Suprapubic skin (tissue), 4 donors: ENCODE data around the gene LPO. TPM values are rescaled to one million over a fixed set of nuclear protein-coding genes. Genes with fewer than 3 reads are reported as not detected.

Source experiments
- DNase-seq, 2 donors: peaks; one replicate each; pipeline ENCODE4 v3.0.0-alpha.2; 2019; ENCODE audit warnings: low spot score in 2 of 2
- H3K27ac ChIP-seq: fragments of 200-600 bp; sonication (generic); one replicate; pipeline ENCODE4 v1.5.1; 2019
- H3K27me3 ChIP-seq: fragments of 200-600 bp; sonication (generic); one replicate; pipeline ENCODE4 v1.5.1; 2019
- H3K36me3 ChIP-seq: fragments of 200-600 bp; sonication (generic); one replicate; pipeline ENCODE4 v1.5.1; 2019
- H3K4me1 ChIP-seq: fragments of 200-600 bp; sonication (generic); one replicate; pipeline ENCODE4 v1.5.1; 2019
- H3K4me3 ChIP-seq: fragments of 200-600 bp; sonication (generic); one replicate; pipeline ENCODE4 v1.5.1; 2019; ENCODE audit warnings: mild to moderate bottlenecking
- H3K9me3 ChIP-seq: fragments of 200-600 bp; sonication (generic); one replicate; pipeline ENCODE4 v1.5.1; 2019
- CTCF ChIP-seq, 2 donors: fragments of 200-600 bp in 1 of 2; fragments of 450-650 bp in 1 of 2; sonication (generic) in 1 of 2; IDR thresholded peaks; one replicate each; pipeline ENCODE4 v1.5.1; 2016 to 2019; ENCODE audit warnings: antibody characterized with exemption in 2 of 2, mild to moderate bottlenecking in 1 of 2, moderate library complexity in 1 of 2
- EP300 ChIP-seq: sonication (generic); formaldehyde crosslinking; IDR thresholded peaks from one replicate; pipeline ENCODE4 v1.6.1; 2017; ENCODE audit warnings: antibody characterized with exemption
- POLR2A ChIP-seq, 2 donors: fragments of 450-650 bp; IDR thresholded peaks; one replicate each; pipeline ENCODE4 v1.6.1; 2017; ENCODE audit warnings: antibody characterized with exemption in 2 of 2, mild to moderate bottlenecking in 2 of 2, moderate library complexity in 2 of 2
- POLR2AphosphoS5 ChIP-seq, 3 donors: sonication (generic); formaldehyde crosslinking; IDR thresholded peaks; one replicate each; pipeline ENCODE4 v1.6.1; 2017; ENCODE audit warnings: antibody characterized with exemption in 3 of 3
- WGBS: methylation state at CpG from one replicate; pipeline ENCODE4 v1.1.5; 2018; 5-methylcytosine and 5-hydroxymethylcytosine counted together
- total RNA-seq, 4 donors: library from RNA; depleted of rRNA; stranded (reverse); fragments of >200 nt; gene quantifications; one replicate each; pipeline ENCODE4 v1.1.0, GENCODE V29; 2016

Gene LPO
- total RNA-seq, 4 donors from 2014 or later, result 0.19 to 0.23 TPM; not detected in 2

- no peak for DNase-seq
- peaks cover 29% of the 10 kb centered on the region for H3K27me3 ChIP-seq
Measured at GRCh38 chr17:58195518-58196123, 42.8 kb upstream of the LPO start.

GRCh38 chr17:58196610-58197009 lies 41.8 kb upstream of the LPO start:
- TF ChIP-seq CTCF (IDR thresholded peaks at IDR 0.05) (no peak), EP300 (no peak), POLR2A (IDR thresholded peaks at IDR 0.05) (no peak), POLR2AphosphoS5 (IDR thresholded peaks at IDR 0.05) (no peak)
- H3K4me3 ChIP-seq, result no peak overlapping the region
- 81% methylated on average over 7 of the region's 7 CpGs for WGBS
- DNase-seq, result no peak
- peaks cover 24% of the 10 kb centered on the region for H3K27me3 ChIP-seq
- H3K9me3 ChIP-seq, result no peaks in the 10 kb centered on the region
- H3K4me1 ChIP-seq, result no peaks in the 10 kb centered on the region
- no peaks in the 10 kb centered on the region for H3K36me3 ChIP-seq
- no peak overlapping the region for H3K27ac ChIP-seq

More at GRCh38 chr17:58195518-58196123, 42.8 kb upstream of the LPO start:
- Histone ChIP-seq H3K4me1 (no peaks in the 10 kb centered on the region), H3K36me3 (no peaks in the 10 kb centered on the region), H3K27ac (no peak overlapping the region), H3K9me3 (no peaks in the 10 kb centered on the region), H3K4me3 (no peak overlapping the region)
- WGBS, result 69% methylated on average over 5 of the region's 5 CpGs
- no peak for TF ChIP-seq CTCF (IDR thresholded peaks at IDR 0.05)
- TF ChIP-seq POLR2A (IDR thresholded peaks at IDR 0.05), result no peak
- no peak for TF ChIP-seq EP300
- TF ChIP-seq POLR2AphosphoS5 (IDR thresholded peaks at IDR 0.05), result no peak

- Histone ChIP-seq H3K9me3 (no peaks in the 10 kb centered on the region), H3K27me3 (peaks cover 17% of the 10 kb centered on the region), H3K36me3 (no peaks in the 10 kb centered on the region), H3K27ac (no peak overlapping the region), H3K4me3 (no peak overlapping the region), H3K4me1 (no peaks in the 10 kb centered on the region)
- no peak for TF ChIP-seq EP300
- no peak for TF ChIP-seq POLR2AphosphoS5 (IDR thresholded peaks at IDR 0.05)
- peak in 1 of 2 donors; percentile 47 for TF ChIP-seq CTCF (IDR thresholded peaks at IDR 0.05)
- no peak for DNase-seq
- WGBS, result 48% methylated on average over 13 of the region's 14 CpGs
Measured at GRCh38 chr17:58200024-58200633, 38.3 kb upstream of the LPO start.

- Histone ChIP-seq H3K36me3 (peaks cover 26% of the 10 kb centered on the region), H3K9me3 (no peaks in the 10 kb centered on the region), H3K27ac (no peak overlapping the region), H3K4me1 (no peaks in the 10 kb centered on the region), H3K4me3 (no peak overlapping the region), H3K27me3 (peaks cover 14% of the 10 kb centered on the region)
- 60% methylated on average over 2 of the region's 7 CpGs for WGBS
- no peak for DNase-seq
- TF ChIP-seq POLR2AphosphoS5 (IDR thresholded peaks at IDR 0.05), result no peak
- TF ChIP-seq POLR2A (IDR thresholded peaks at IDR 0.05), result no peak
- no peak for TF ChIP-seq CTCF (IDR thresholded peaks at IDR 0.05)
- no peak for TF ChIP-seq EP300
Measured at GRCh38 chr17:58202859-58203258, 35.5 kb upstream of the LPO start.

- Histone ChIP-seq H3K36me3 (peaks cover 41% of the 10 kb centered on the region), H3K27ac (no peak overlapping the region), H3K27me3 (no peaks in the 10 kb centered on the region), H3K4me3 (no peak overlapping the region), H3K9me3 (no peaks in the 10 kb centered on the region), H3K4me1 (no peaks in the 10 kb centered on the region)
- DNase-seq, result no peak
- TF ChIP-seq POLR2A (IDR thresholded peaks at IDR 0.05), result no peak
- no CpG with 5 or more reads among the region's 5 CpGs for WGBS
Measured at GRCh38 chr17:58204796-58205195, 33.6 kb upstream of the LPO start.
